H1 (cell line): ENCODE measurements around the gene ADCY6. TPM values are rescaled to one million over a fixed set of nuclear protein-coding genes. Genes with fewer than 3 reads are reported as not detected.

Experiments used
- ATF2 ChIP-seq: IDR thresholded peaks from 2 replicates; pipeline ENCODE4 v1.6.1; 2012; ENCODE audit warnings: low read length, inconsistent platforms
- CHD1 ChIP-seq: IDR thresholded peaks from 2 replicates; pipeline ENCODE4 v1.6.1; 2012; ENCODE audit warnings: low read depth, low read length, improper control_type of control experiment
- CREB1 ChIP-seq: IDR thresholded peaks from 2 replicates; pipeline ENCODE4 v1.6.1; 2012; ENCODE audit warnings: inconsistent platforms
- CTCF ChIP-seq, 3 experiments: IDR thresholded peaks; 1 replicate in 2 of 3; 2 replicates in 1 of 3; pipeline versions ENCODE4 v1.5.1 to v1.6.1; 2011; ENCODE audit warnings: low read length in 3 of 3, mild to moderate bottlenecking in 3 of 3, inconsistent platforms in 2 of 3, low read depth in 1 of 3, moderate library complexity in 1 of 3; ENCODE audit not compliant: insufficient read depth in 1 of 3; ENCODE audit errors: control extremely low read depth in 1 of 3
- EGR1 ChIP-seq: IDR thresholded peaks from 2 replicates; pipeline ENCODE4 v1.6.1; 2011; ENCODE audit warnings: low read depth, low read length, borderline replicate concordance
- EZH2 ChIP-seq: fragments of 200-600 bp; sonication (generic); IDR thresholded peaks from 2 replicates; pipeline ENCODE4 v1.7.1; 2012; ENCODE audit warnings: low read depth, mild to moderate bottlenecking, moderate library complexity, low read length, inconsistent platforms; ENCODE audit not compliant: severe bottlenecking
- HDAC6 ChIP-seq: IDR thresholded peaks from one replicate; pipeline ENCODE4 v1.7.1; 2012; ENCODE audit warnings: low read depth, mild to moderate bottlenecking, inconsistent platforms, low read length, moderate library complexity
- KDM4A ChIP-seq: IDR thresholded peaks from one replicate; pipeline ENCODE4 v1.7.1; 2012; ENCODE audit warnings: low read depth, mild to moderate bottlenecking, moderate library complexity, low read length, inconsistent platforms; ENCODE audit not compliant: severe bottlenecking
- MAX ChIP-seq: IDR thresholded peaks from 2 replicates; pipeline ENCODE4 v1.6.1; 2012; ENCODE audit warnings: inconsistent platforms
- NANOG ChIP-seq: IDR thresholded peaks from 2 replicates; pipeline ENCODE4 v1.6.1; 2011; ENCODE audit warnings: low read length, low read depth, mild to moderate bottlenecking, inconsistent platforms; ENCODE audit not compliant: insufficient read depth, poor library complexity, severe bottlenecking
- NRF1 ChIP-seq: IDR thresholded peaks from 2 replicates; pipeline ENCODE4 v1.6.1; 2011; ENCODE audit warnings: mild to moderate bottlenecking, low read depth, low read length, improper control_type of control experiment
- POLR2A ChIP-seq, 2 experiments: IDR thresholded peaks; 1 replicate in 1 of 2; 2 replicates in 1 of 2; pipeline ENCODE4 v1.6.1; 2011; ENCODE audit warnings: low read depth in 2 of 2, low read length in 2 of 2, mild to moderate bottlenecking in 2 of 2; ENCODE audit errors: control extremely low read depth in 1 of 2
- SIN3A ChIP-seq, 2 experiments: IDR thresholded peaks in 1 of 2; conservative IDR thresholded peaks in 1 of 2; 2 replicates each; pipeline ENCODE4 v1.6.1; 2011 to 2012; ENCODE audit warnings: low read length in 2 of 2, improper control_type of control experiment in 1 of 2, low read depth in 1 of 2, mild to moderate bottlenecking in 1 of 2
- SIX5 ChIP-seq: IDR thresholded peaks from 2 replicates; pipeline ENCODE4 v1.6.1; 2011; ENCODE audit warnings: mild to moderate bottlenecking, low read depth, low read length
- SP1 ChIP-seq: IDR thresholded peaks from 2 replicates; pipeline ENCODE4 v1.6.1; 2011; ENCODE audit warnings: low read depth, low read length
- SP4 ChIP-seq: IDR thresholded peaks from 2 replicates; pipeline ENCODE4 v1.6.1; 2012; ENCODE audit warnings: low read length, inconsistent platforms
- SRF ChIP-seq: IDR thresholded peaks from 2 replicates; pipeline ENCODE4 v1.6.1; 2011; ENCODE audit warnings: mild to moderate bottlenecking, low read depth, low read length, moderate library complexity
- TAF7 ChIP-seq: optimal IDR thresholded peaks from 2 replicates; pipeline ENCODE3; 2011; ENCODE audit warnings: low read depth, mild to moderate bottlenecking, inconsistent platforms, low read length, moderate library complexity, borderline replicate concordance
- YY1 ChIP-seq: IDR thresholded peaks from 2 replicates; pipeline ENCODE4 v1.6.1; 2011; ENCODE audit warnings: low read depth, mild to moderate bottlenecking, low read length
- ZNF274 ChIP-seq: IDR thresholded peaks from 2 replicates; pipeline ENCODE4 v1.7.0; 2012; ENCODE audit warnings: low read length, borderline replicate concordance; ENCODE audit errors: extremely low read depth
- polyA plus RNA-seq, 7 experiments: library from polyadenylated mRNA; depleted of rRNA in 3 of 7; stranded (reverse) in 5 of 7; unstranded in 2 of 7; fragments of >200 nt in 5 of 7; fragments of 200-250 nt in 2 of 7; gene quantifications; 1 replicate in 5 of 7; 2 replicates in 1 of 7; 4 replicates in 1 of 7; pipeline versions ENCODE4 v1.2.1 to v1.2.3, GENCODE V29; 2011 to 2013; ENCODE audit warnings: missing spikeins in 2 of 7, mixed read lengths in 2 of 7
- total RNA-seq: library from RNA; stranded (reverse); fragmentation: NEBNext Ultra II Directional; extraction: Animal tissue kit (Norgen Biotek cat#: 25700); gene quantifications from 2 replicates; pipeline ENCODE4 v1.2.1, GENCODE V29; 2021

ADCY6 gene
- total and polyA plus RNA-seq, 2 of the 8 experiments (the other 6 are each of a cell fraction or from before 2014, with no cell fraction given), result 11.7 to 17.5 TPM

GRCh38 chr12:48716493-48717251, 72.2 kb downstream of the ADCY6 start, which contains the start of gene CCNT1 (continued):
- TF ChIP-seq SIN3A (conservative IDR thresholded peaks at IDR 0.05 in 1 of 2, IDR thresholded peaks at IDR 0.05 in 1 of 2; ENCODE audit: low read depth in 1 of 2, low read length in 2 of 2) (no peak; a peak in 3 of 4 replicates), YY1 (peak; percentile 77), NRF1 (no peak), SRF (peak; percentile 72), SP4 (no peak), SIX5 (no peak; the same call in 1 of the 2 replicates), CHD1 (no peak), HDAC6 (no peak), CREB1 (peak; percentile 98), TAF7 (peak; percentile 69), KDM4A (peak; percentile 98), EGR1 (peak; percentile 84), NANOG (no peak), ATF2 (no peak; the same call in 1 of the 2 replicates), EZH2 (no peak), SP1 (peak; percentile 10; the same call in 1 of the 2 replicates), ZNF274 (no peak), CTCF (IDR thresholded peaks at IDR 0.05; ENCODE audit: control extremely low read depth in 1 of 3, insufficient read depth in 1 of 3, low read depth in 1 of 3, low read length in 3 of 3) (no peak), MAX (peak; percentile 65; the same call in 1 of the 2 replicates), POLR2A (IDR thresholded peaks at IDR 0.05; ENCODE audit: control extremely low read depth in 1 of 2, low read depth in 2 of 2, low read length in 2 of 2) (peak; percentile 65 to 84)
